IMR-90 (cell line): ENCODE data around the gene DOCK1. TPM values are rescaled to one million over a fixed set of nuclear protein-coding genes. Genes with fewer than 3 reads are reported as not detected.

Experiments
- ATAC-seq: fragments of 200-7000 bp; cut with Tn5 transposase; 2 replicates; pipeline ENCODE4 v1.9.1; 2020; ENCODE audit warnings: low read depth, mild to moderate bottlenecking, moderate library complexity
- BruUV-seq: library from RNA; stranded (reverse); fragments of 400-500 nt; replicated peaks from 2 replicates; lab custom pipeline; 2021; lab: Mats Ljungman, UMichigan
- CTCF ChIA-PET: fragments of 300-600 bp; formaldehyde crosslinking; extraction: SDS; loops from one replicate; lab custom pipeline; 2021; ENCODE audit warnings: antibody characterized with exemption; lab: Yijun Ruan, JAX
- POLR2A ChIA-PET: fragments of 300-600 bp; sonication (Branson Sonifier 250); formaldehyde crosslinking; loops from one replicate; lab custom pipeline; 2022; ENCODE audit warnings: antibody characterized with exemption; ENCODE audit not compliant: unreplicated experiment; lab: Charles Lee
- DNase-seq: peaks from one replicate; pipeline ENCODE4 v3.0.0; 2013
- H2AFZ ChIP-seq: replicated peaks from 2 replicates; pipeline ENCODE3; 2013; ENCODE audit warnings: low read length, mild to moderate bottlenecking; ENCODE audit not compliant: poor library complexity
- H2AK5ac ChIP-seq: 2 replicates; pipeline ENCODE4 v1.6.1; 2013; ENCODE audit warnings: low read depth, low read length, inconsistent platforms
- H2AK9ac ChIP-seq: replicated peaks from 2 replicates; pipeline ENCODE3; 2013; ENCODE audit warnings: mild to moderate bottlenecking, low read depth, low read length, moderate library complexity; ENCODE audit not compliant: poor library complexity
- H2BK120ac ChIP-seq: 2 replicates; pipeline ENCODE4 v1.6.1; 2013; ENCODE audit warnings: low read depth, low read length, inconsistent platforms
- H2BK15ac ChIP-seq: 3 replicates; pipeline ENCODE4 v1.6.1; 2013; ENCODE audit warnings: low read depth, low read length, inconsistent platforms
- H2BK20ac ChIP-seq: 2 replicates; pipeline ENCODE4 v1.6.1; 2013; ENCODE audit warnings: low read depth, mild to moderate bottlenecking, inconsistent platforms, low read length, moderate library complexity
- H2BK5ac ChIP-seq: 2 replicates; pipeline ENCODE4 v1.6.1; 2013; ENCODE audit warnings: mild to moderate bottlenecking, low read depth, low read length, inconsistent platforms; ENCODE audit not compliant: poor library complexity, severe bottlenecking
- H3K14ac ChIP-seq: replicated peaks from 2 replicates; pipeline ENCODE4 v1.6.1; 2013; ENCODE audit warnings: low read depth, low read length, inconsistent platforms
- H3K18ac ChIP-seq: 2 replicates; pipeline ENCODE4 v1.6.1; 2013; ENCODE audit warnings: low read depth, low read length, control low read depth
- H3K23ac ChIP-seq: 2 replicates; pipeline ENCODE4 v1.6.1; 2013; ENCODE audit warnings: low read depth, low read length, inconsistent platforms
- H3K27ac ChIP-seq: 2 replicates; pipeline ENCODE4 v1.5.1; 2013; ENCODE audit warnings: mild to moderate bottlenecking, control low read depth, low read length; ENCODE audit not compliant: insufficient read depth
- H3K27me3 ChIP-seq: 2 replicates; pipeline ENCODE4 v1.6.1; 2013; ENCODE audit warnings: low read length; ENCODE audit not compliant: control insufficient read depth, insufficient read depth
- H3K36me3 ChIP-seq: 2 replicates; pipeline ENCODE4 v1.6.1; 2013; ENCODE audit warnings: low read length, mixed read lengths; ENCODE audit not compliant: control insufficient read depth, insufficient read depth
- H3K4ac ChIP-seq: 2 replicates; pipeline ENCODE4 v1.6.1; 2013; ENCODE audit warnings: low read depth, low read length, inconsistent platforms
- H3K4me1 ChIP-seq: 2 replicates; pipeline ENCODE4 v1.6.1; 2013; ENCODE audit warnings: low read length, mixed read lengths; ENCODE audit not compliant: control insufficient read depth, insufficient read depth
- H3K4me2 ChIP-seq: 2 replicates; pipeline ENCODE4 v1.6.1; 2013; ENCODE audit warnings: low read depth, mild to moderate bottlenecking, control low read depth, low read length, moderate library complexity
- H3K4me3 ChIP-seq: 2 replicates; pipeline ENCODE4 v1.5.1; 2013; ENCODE audit warnings: low read depth, mild to moderate bottlenecking, control low read depth, low read length, moderate library complexity; ENCODE audit not compliant: insufficient read depth
- H3K56ac ChIP-seq: 2 replicates; pipeline ENCODE4 v1.6.1; 2013; ENCODE audit warnings: low read length, inconsistent platforms; ENCODE audit not compliant: insufficient read depth; ENCODE audit errors: extremely low read depth
- H3K79me1 ChIP-seq, 2 experiments: 2 replicates each; pipeline ENCODE4 v1.6.1; 2013; ENCODE audit warnings: low read length in 2 of 2, inconsistent platforms in 1 of 2, low read depth in 1 of 2
- H3K9ac ChIP-seq: 2 replicates; pipeline ENCODE4 v1.6.1; 2013; ENCODE audit warnings: low read depth, low read length, control low read depth
- H3K9me1 ChIP-seq: 2 replicates; pipeline ENCODE4 v1.6.1; 2013; ENCODE audit warnings: low read length, inconsistent platforms; ENCODE audit not compliant: insufficient read depth
- H3K9me3 ChIP-seq: 2 replicates; pipeline ENCODE4 v1.6.1; 2013; ENCODE audit warnings: low read length; ENCODE audit not compliant: control insufficient read depth, insufficient read depth
- H4K20me1 ChIP-seq: 2 replicates; pipeline ENCODE4 v1.6.1; 2013; ENCODE audit warnings: low read length, inconsistent platforms; ENCODE audit not compliant: insufficient read depth
- H4K5ac ChIP-seq: 2 replicates; pipeline ENCODE4 v1.6.1; 2013; ENCODE audit warnings: mild to moderate bottlenecking, low read depth, low read length, control low read depth
- H4K8ac ChIP-seq, 2 experiments: 2 replicates each; pipeline ENCODE4 v1.6.1; 2013; ENCODE audit warnings: low read depth in 2 of 2, low read length in 2 of 2, control low read depth in 1 of 2, inconsistent platforms in 1 of 2
- H4K91ac ChIP-seq: 2 replicates; pipeline ENCODE4 v1.6.1; 2013; ENCODE audit warnings: low read depth, low read length, inconsistent platforms; ENCODE audit not compliant: insufficient read depth
- ELK1 ChIP-seq: fragments of 150-350 bp; IDR thresholded peaks from 2 replicates; pipeline ENCODE4 v1.6.1; 2016; ENCODE audit warnings: low read depth, mild to moderate bottlenecking, low read length, moderate library complexity, borderline replicate concordance
- WGBS, 2 experiments: methylation state at CpG; one replicate each; pipeline versions ENCODE4 v1.1.5 to v1.1.7; 2013; ENCODE audit warnings: missing lambda C conversion rate in 2 of 2; ENCODE audit not compliant: insufficient read length in 1 of 2; ENCODE audit errors: extremely low coverage in 2 of 2; 5-methylcytosine and 5-hydroxymethylcytosine counted together
- dilution Hi-C: fragments of 300-500 bp; cut with HindIII; formaldehyde crosslinking; loops from one replicate; pipeline ENCODE4 v1.14.3; 2018; ENCODE audit warnings: low sequenced_read_pairs; ENCODE audit not compliant: unreplicated experiment
- in situ Hi-C: fragments of 300-500 bp; cut with MboI; formaldehyde crosslinking; loops from 3 replicates; pipeline ENCODE4 v1.14.3; 2019; ENCODE audit warnings: low sequenced_read_pairs, inconsistent platforms, mixed read lengths
- intact Hi-C: fragments of 100-400 bp; cut with micrococcal nuclease; formaldehyde crosslinking; loops from 2 replicates; pipeline ENCODE4 v1.10.0; 2022
- polyA plus RNA-seq, 3 experiments: library from polyadenylated mRNA; depleted of rRNA; stranded (reverse); fragments of >200 nt; gene quantifications; 2 replicates each; pipeline ENCODE4 v1.2.3, GENCODE V29; 2012; ENCODE audit warnings: low replicate concordance in 1 of 3
- total RNA-seq: library from RNA; depleted of rRNA; stranded (reverse); fragments of >200 nt; gene quantifications from 2 replicates; pipeline ENCODE4 v1.2.3, GENCODE V29; 2012

Gene DOCK1
- total and polyA plus RNA-seq, 2 of the 4 experiments (the other 2 are of a cell fraction), result 28.2 to 71.0 TPM

GRCh38 chr10:127009366-127009765 lies 104.1 kb downstream of the DOCK1 start:
- Histone ChIP-seq H3K9me3 (no peaks in the 10 kb centered on the region), H3K36me3 (peaks cover 45% of the 10 kb centered on the region), H3K23ac (no peak overlapping the region), H3K9me1 (peaks cover 20% of the 10 kb centered on the region), H3K14ac (0 out of 2 replicates have a peak overlapping the region, but pooled peaks have one; percentile 35), H3K56ac (no peak overlapping the region), H4K5ac (peak overlapping the region; percentile 54; the same call in 1 of the 2 replicates), H2AK5ac (no peak overlapping the region), H3K27ac (peak overlapping the region; percentile 52; the same call in 1 of the 2 replicates), H3K4me3 (no peak overlapping the region), H3K18ac (peak overlapping the region; percentile 75), H3K4me2 (no peak overlapping the region), H3K79me1 (peaks cover 33 to 52% of the 10 kb centered on the region in 2 experiments), H3K4ac (no peak overlapping the region; the same call in 1 of the 2 replicates), H4K8ac (no peak overlapping the region; a peak in 2 of 4 replicates), H4K91ac (no peak overlapping the region), H2BK120ac (no peak overlapping the region), H3K9ac (no peak overlapping the region), H2BK15ac (no peak overlapping the region), H3K4me1 (peaks cover 8% of the 10 kb centered on the region; the same call in 1 of the 2 replicates), H4K20me1 (peaks cover 22% of the 10 kb centered on the region; the same call in 1 of the 2 replicates), H3K27me3 (no peaks in the 10 kb centered on the region), H2AK9ac (no peak overlapping the region), H2BK20ac (peak overlapping the region; percentile 38; the same call in 1 of the 2 replicates), H2AFZ (no peak overlapping the region), H2BK5ac (peak overlapping the region; percentile 12)
- dilution Hi-C loops (no loop called here), intact Hi-C loops (no loop called here), in situ Hi-C loops (no loop called here)
- no CpG with 5 or more reads among the region's 8 CpGs for WGBS, 2 experiments
- BruUV-seq, result no TSS peak
- ChIA-PET POLR2A (no interaction called here), CTCF (no interaction called here)
- ATAC-seq (no peak), DNase-seq (no peak)
- TF ChIP-seq ELK1, result no peak
